Measurements from ENCODE around the gene UGT2B11.
"Not testable (repeated sequence)": the region's sequence is repeated elsewhere in the genome, so short reads cannot be mapped to it uniquely, and the experiment has no call there.

UGT2B11 gene

GRCh38 chr4:69169171-69169570 is 45.4 kb downstream of the UGT2B11 start:
- DNase-seq, result not testable (repeated sequence)

GRCh38 chr4:69167300-69167699 is 47.2 kb downstream of the UGT2B11 start:
- no peak for DNase-seq

GRCh38 chr4:69166376-69166775 is 48.2 kb downstream of the UGT2B11 start:
- DNase-seq, result not testable (repeated sequence)

DNA sequence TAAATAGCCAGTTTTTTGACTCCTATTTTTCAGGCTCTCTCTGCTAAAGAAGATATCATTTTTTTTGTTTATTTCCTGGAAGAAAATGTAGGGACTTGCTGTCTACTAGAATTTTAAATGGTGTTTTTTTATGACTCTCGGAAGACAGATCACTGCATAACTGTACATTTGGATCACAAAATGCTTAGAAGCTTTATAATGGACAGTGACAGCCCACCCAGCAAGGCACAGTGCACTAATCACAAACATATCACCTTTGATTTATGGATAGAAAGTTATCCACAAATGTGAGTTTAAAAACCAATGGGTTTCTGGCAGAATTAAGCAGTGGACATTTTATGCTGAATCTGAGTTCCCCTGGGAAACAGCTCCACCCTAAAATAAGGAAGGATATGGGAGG is 48.8 kb downstream of the UGT2B11 start:
- not testable (repeated sequence) for DNase-seq

GRCh38 chr4:69156913-69157312 is 57.6 kb downstream of the UGT2B11 start:
- DNase-seq, result no peak

DNA sequence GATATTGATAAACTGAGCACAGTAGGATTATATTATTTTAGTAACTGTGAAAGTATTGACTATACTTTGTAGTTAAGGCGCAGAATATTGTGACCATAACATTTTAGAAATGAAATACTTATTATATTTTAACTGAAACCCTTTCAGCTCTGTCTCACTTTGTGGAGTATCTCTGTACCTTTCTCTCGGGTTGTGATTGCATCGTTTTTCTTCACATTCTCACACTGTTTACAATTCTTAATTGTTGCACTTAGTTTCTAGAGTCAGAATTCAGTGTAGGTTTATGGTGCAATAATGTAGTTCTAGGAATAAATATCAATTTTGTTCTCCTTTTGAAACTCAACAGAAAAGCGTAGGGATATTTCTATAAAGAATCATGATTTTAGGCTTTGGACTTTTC is 60.5 kb downstream of the UGT2B11 start:
- DNase-seq, result no peak
